K562 (cell line): Measurements from ENCODE around the gene TACR2. TPM values are rescaled to one million over a fixed set of nuclear protein-coding genes. Genes with fewer than 3 reads are reported as not detected.

Source experiments
- BCOR ChIP-seq: fragments of 450-650 bp; IDR thresholded peaks from 2 replicates; pipeline ENCODE4 v1.6.1; 2016
- BRCA1 ChIP-seq, 2 experiments: fragments of 450-650 bp in 1 of 2; sonication (generic) in 1 of 2; formaldehyde crosslinking in 1 of 2; IDR thresholded peaks; 2 replicates each; pipeline versions ENCODE4 v1.5.0 to v1.6.1; 2017 to 2020; ENCODE audit warnings: mild to moderate bottlenecking in 1 of 2, missing genetic modification reagents in 1 of 2
- CBX2 ChIP-seq: fragments of 200-600 bp; sonication (generic); IDR thresholded peaks from one replicate; pipeline ENCODE4 v1.6.1; 2012; ENCODE audit warnings: mild to moderate bottlenecking, low read length, inconsistent platforms; ENCODE audit not compliant: insufficient read depth, poor library complexity, severe bottlenecking
- CEBPG ChIP-seq, 3 experiments: fragments of 200-800 bp in 1 of 3; sonication (Bioruptor generic) in 1 of 3; sonication (generic) in 1 of 3; formaldehyde crosslinking in 1 of 3; IDR thresholded peaks in 2 of 3; conservative IDR thresholded peaks in 1 of 3; 2 replicates each; pipeline versions ENCODE4 v1.6.1 to v1.8.0; 2016 to 2022; ENCODE audit warnings: missing compliant biosample characterization in 2 of 3, missing genetic modification characterization in 2 of 3, mild to moderate bottlenecking in 1 of 3, missing genetic modification reagents in 1 of 3
- DIDO1 ChIP-seq: fragments of 450-650 bp; IDR thresholded peaks from 2 replicates; pipeline ENCODE4 v1.6.1; 2016; ENCODE audit warnings: low read depth, missing biosample characterization, missing genetic modification characterization
- DMBX1 ChIP-seq: fragments of 250-450 bp; sonication (Bioruptor Pico); IDR thresholded peaks from 2 replicates; pipeline ENCODE4 v1.8.0; 2022; ENCODE audit warnings: inconsistent platforms, mild to moderate bottlenecking, moderate library complexity, borderline replicate concordance
- ELF4 ChIP-seq: fragments of 450-650 bp; formaldehyde crosslinking; IDR thresholded peaks from 2 replicates; pipeline ENCODE4 v1.4.0; 2022; ENCODE audit warnings: missing genetic modification characterization
- HDAC8 ChIP-seq: fragments of 450-650 bp; IDR thresholded peaks from 2 replicates; pipeline ENCODE4 v1.6.1; 2016; ENCODE audit warnings: mild to moderate bottlenecking, missing genetic modification characterization, moderate library complexity, missing compliant biosample characterization
- KDM1A ChIP-seq, 2 experiments: fragments of 450-650 bp; IDR thresholded peaks; 2 replicates each; pipeline ENCODE4 v1.6.1; 2016; ENCODE audit warnings: mild to moderate bottlenecking in 2 of 2
- MEF2A ChIP-seq: IDR thresholded peaks from 2 replicates; pipeline ENCODE4 v1.6.1; 2011; ENCODE audit warnings: low read depth, mild to moderate bottlenecking, low read length, moderate library complexity; ENCODE audit not compliant: control insufficient read depth
- PHF8 ChIP-seq: fragments of 200-600 bp; sonication (generic); IDR thresholded peaks from 2 replicates; pipeline ENCODE4 v1.6.1; 2012; ENCODE audit warnings: mixed run types, mild to moderate bottlenecking, inconsistent platforms, low read length, moderate library complexity, borderline replicate concordance
- SMARCA5 ChIP-seq: fragments of 450-650 bp; IDR thresholded peaks from 2 replicates; pipeline ENCODE4 v1.6.1; 2016
- SOX6 ChIP-seq: fragments of 450-650 bp; IDR thresholded peaks from 2 replicates; pipeline ENCODE4 v1.6.1; 2014; ENCODE audit warnings: mild to moderate bottlenecking
- THRAP3 ChIP-seq: fragments of 450-650 bp; IDR thresholded peaks from 2 replicates; pipeline ENCODE4 v1.6.1; 2016; ENCODE audit warnings: mild to moderate bottlenecking, inconsistent platforms, borderline replicate concordance
- WHSC1 ChIP-seq: IDR thresholded peaks from one replicate; pipeline ENCODE4 v1.6.1; 2012; ENCODE audit warnings: low read length, control low read depth, inconsistent platforms
- ZBTB7A ChIP-seq: IDR thresholded peaks from 2 replicates; pipeline ENCODE4 v1.6.1; 2011; ENCODE audit warnings: low read depth, mild to moderate bottlenecking, low read length, moderate library complexity, borderline replicate concordance; ENCODE audit not compliant: control insufficient read depth
- ZNF121 ChIP-seq: sonication (generic); formaldehyde crosslinking; conservative IDR thresholded peaks from 2 replicates; pipeline ENCODE4 v1.8.0; 2022; ENCODE audit warnings: missing genetic modification reagents
- ZNF24 ChIP-seq: fragments of 450-650 bp; IDR thresholded peaks from 2 replicates; pipeline ENCODE4 v1.6.1; 2016
- polyA plus RNA-seq, 8 experiments: library from polyadenylated mRNA; depleted of rRNA in 4 of 8; stranded (reverse) in 5 of 8; unstranded in 3 of 8; fragments of >200 nt; fragmentation: Nextera tagmentation in 2 of 8; fragmentation: Illumina TruSeq in 1 of 8; extraction: Ambion mirVana in 2 of 8; extraction: Trizol in 1 of 8; gene quantifications; 2 replicates each; pipeline versions ENCODE4 v1.2.1 to v1.2.3, GENCODE V29; 2011 to 2014; ENCODE audit warnings: inconsistent platforms in 1 of 8, missing spikeins in 1 of 8
- total RNA-seq, 7 experiments: library from RNA; depleted of rRNA in 6 of 7; stranded (reverse); fragments of >200 nt in 6 of 7; fragmentation: Illumina TruSeq in 2 of 7; extraction: Trizol in 2 of 7; gene quantifications; 2 replicates each; pipeline versions ENCODE4 v1.2.1 to v1.2.3, GENCODE V29; 2011 to 2021; ENCODE audit warnings: low replicate concordance in 1 of 7
- TF ChIP-seq, protein P1 (sequence below), 2 experiments: fragments of 450-650 bp; conservative IDR thresholded peaks; 2 replicates each; pipeline ENCODE4 v1.6.1; 2017; ENCODE audit warnings: mild to moderate bottlenecking in 2 of 2, moderate library complexity in 2 of 2
- TF ChIP-seq, protein P2 (sequence below): fragments of 250-450 bp; sonication (Bioruptor Pico); IDR thresholded peaks from 2 replicates; pipeline ENCODE4 v1.5.0; 2021; ENCODE audit warnings: mild to moderate bottlenecking, moderate library complexity
- TF ChIP-seq, protein P3 (sequence below): IDR thresholded peaks from 3 replicates; pipeline ENCODE4 v1.6.1; 2011; ENCODE audit warnings: borderline replicate concordance, mild to moderate bottlenecking; ENCODE audit not compliant: insufficient read length, insufficient read depth

TACR2 gene
- total and polyA plus RNA-seq, 9 of the 15 experiments (the other 6 are each of a cell fraction or from before 2014, with no cell fraction given): not detected

- TF ChIP-seq, protein P1, sequence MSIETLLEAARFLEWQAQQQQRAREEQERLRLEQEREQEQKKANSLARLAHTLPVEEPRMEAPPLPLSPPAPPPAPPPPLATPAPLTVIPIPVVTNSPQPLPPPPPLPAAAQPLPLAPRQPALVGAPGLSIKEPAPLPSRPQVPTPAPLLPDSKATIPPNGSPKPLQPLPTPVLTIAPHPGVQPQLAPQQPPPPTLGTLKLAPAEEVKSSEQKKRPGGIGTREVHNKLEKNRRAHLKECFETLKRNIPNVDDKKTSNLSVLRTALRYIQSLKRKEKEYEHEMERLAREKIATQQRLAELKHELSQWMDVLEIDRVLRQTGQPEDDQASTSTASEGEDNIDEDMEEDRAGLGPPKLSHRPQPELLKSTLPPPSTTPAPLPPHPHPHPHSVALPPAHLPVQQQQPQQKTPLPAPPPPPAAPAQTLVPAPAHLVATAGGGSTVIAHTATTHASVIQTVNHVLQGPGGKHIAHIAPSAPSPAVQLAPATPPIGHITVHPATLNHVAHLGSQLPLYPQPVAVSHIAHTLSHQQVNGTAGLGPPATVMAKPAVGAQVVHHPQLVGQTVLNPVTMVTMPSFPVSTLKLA (conservative IDR thresholded peaks at IDR 0.05): 0 out of 4 replicates have a peak, but pooled peaks of 1 of the 2 experiments have one; percentile 32
- peak; percentile 79 for TF ChIP-seq THRAP3
- peak; percentile 61 for TF ChIP-seq DMBX1 (CRISPR knock-in tag)
- TF ChIP-seq DIDO1 (tag): no peak
- peak; percentile 99 for TF ChIP-seq ZNF121
- peak; percentile 30; the same call in 1 of the 2 replicates for TF ChIP-seq ZNF24
- TF ChIP-seq ZBTB7A: peak; percentile 84; the same call in 1 of the 2 replicates
- no peak for TF ChIP-seq ELF4 (CRISPR knock-in tag)
- peak; percentile 88 for TF ChIP-seq BCOR
- TF ChIP-seq, protein P2, sequence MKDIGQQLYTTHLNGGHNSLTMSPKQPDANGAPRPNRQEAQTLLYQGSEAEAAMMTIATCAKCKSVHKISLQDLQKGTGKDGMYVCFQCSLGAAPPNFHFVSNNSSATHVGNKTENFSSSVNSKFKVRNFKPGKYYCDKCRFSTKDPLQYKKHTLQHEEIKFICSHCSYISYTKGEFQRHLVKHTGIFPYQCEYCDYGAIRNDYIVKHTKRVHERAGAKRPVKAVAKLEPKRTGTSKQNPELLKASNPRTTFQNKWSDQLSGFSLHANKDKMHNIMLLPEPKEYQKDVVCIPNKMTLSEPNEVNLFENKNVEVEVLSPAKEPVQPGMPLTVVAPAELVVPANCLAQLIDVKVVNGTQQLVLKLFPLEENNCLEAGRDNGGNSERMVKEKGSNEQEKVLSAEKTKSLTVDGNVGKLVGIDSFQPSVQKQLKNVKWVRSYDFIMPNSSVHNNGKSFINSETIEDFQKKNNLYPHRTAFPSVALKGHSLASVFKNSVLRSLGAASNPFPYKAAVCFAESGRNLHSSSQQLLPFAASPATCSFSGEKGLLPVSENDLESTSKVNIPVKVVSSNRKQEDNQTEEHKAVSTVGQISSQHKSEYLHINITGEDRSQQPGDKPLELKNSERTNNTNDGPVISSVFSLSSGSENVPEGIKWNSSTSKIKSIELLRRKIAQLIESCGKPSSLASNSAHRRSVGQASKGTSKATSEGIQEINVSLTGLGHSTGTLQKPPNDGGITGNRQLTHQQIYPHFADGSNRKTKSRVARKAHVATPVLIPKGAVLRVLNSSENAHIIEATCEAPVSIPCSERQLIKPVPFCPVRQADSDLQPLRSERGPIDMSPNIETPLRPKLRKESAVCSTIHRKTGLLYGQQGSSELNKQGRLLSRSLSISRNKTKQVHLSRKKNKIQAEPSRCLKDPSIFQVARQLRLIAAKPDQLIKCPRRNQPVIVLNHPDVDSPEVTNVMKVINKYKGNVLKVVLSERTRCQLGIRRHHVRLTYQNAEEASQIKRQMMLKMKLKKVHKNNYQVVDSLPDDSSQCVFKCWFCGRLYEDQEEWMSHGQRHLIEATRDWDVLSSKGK (CRISPR knock-in tag): no peak
- no peak for TF ChIP-seq CBX2
- peak in 1 of 2 experiments; percentile 59; a peak in 1 of 4 replicates for TF ChIP-seq KDM1A (IDR thresholded peaks at IDR 0.05)
- TF ChIP-seq, protein P3, sequence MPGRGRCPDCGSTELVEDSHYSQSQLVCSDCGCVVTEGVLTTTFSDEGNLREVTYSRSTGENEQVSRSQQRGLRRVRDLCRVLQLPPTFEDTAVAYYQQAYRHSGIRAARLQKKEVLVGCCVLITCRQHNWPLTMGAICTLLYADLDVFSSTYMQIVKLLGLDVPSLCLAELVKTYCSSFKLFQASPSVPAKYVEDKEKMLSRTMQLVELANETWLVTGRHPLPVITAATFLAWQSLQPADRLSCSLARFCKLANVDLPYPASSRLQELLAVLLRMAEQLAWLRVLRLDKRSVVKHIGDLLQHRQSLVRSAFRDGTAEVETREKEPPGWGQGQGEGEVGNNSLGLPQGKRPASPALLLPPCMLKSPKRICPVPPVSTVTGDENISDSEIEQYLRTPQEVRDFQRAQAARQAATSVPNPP: no peak
- no peak for TF ChIP-seq WHSC1
- TF ChIP-seq CEBPG (CRISPR knock-in tag; IDR thresholded peaks at IDR 0.05): no peak
- TF ChIP-seq CEBPG (tag; conservative IDR thresholded peaks at IDR 0.05 in 1 of 2, IDR thresholded peaks at IDR 0.05 in 1 of 2): no peak
- peak; percentile 68; the same call in 1 of the 2 replicates for TF ChIP-seq SMARCA5
- TF ChIP-seq PHF8: peak; percentile 17; the same call in 1 of the 2 replicates
- no peak for TF ChIP-seq BRCA1 (IDR thresholded peaks at IDR 0.05)
- no peak for TF ChIP-seq BRCA1 (CRISPR knock-in tag; IDR thresholded peaks at IDR 0.05)
- TF ChIP-seq SOX6: peak; percentile 46
- TF ChIP-seq HDAC8 (tag): no peak
- peak; percentile 42; the same call in 1 of the 2 replicates for TF ChIP-seq MEF2A
These were observed 8.2 kb downstream of the TACR2 start (continued) for GRCh38 chr10:69408318-69409175.
